K562 (cell line): Measurements from ENCODE around the gene HOXA13. TPM values are rescaled to one million over a fixed set of nuclear protein-coding genes. Genes with fewer than 3 reads are reported as not detected.

ENCODE experiments used
- ATAC-seq: fragments of 200-7000 bp; cut with Tn5 transposase; 3 replicates; pipeline ENCODE4 v1.9.1; 2020; ENCODE audit warnings: moderate library complexity
- BruUV-seq: library from RNA; stranded (reverse); fragments of 400-500 nt; replicated peaks from 2 replicates; lab custom pipeline; 2021; lab: Mats Ljungman, UMichigan
- CTCF ChIA-PET: fragments of 300-600 bp; formaldehyde crosslinking; extraction: SDS; loops from one replicate; lab custom pipeline; 2021; ENCODE audit warnings: low intra/inter-chr PET ratio; lab: Yijun Ruan, JAX
- POLR2A ChIA-PET: fragments of 300-600, 350-650 bp; sonication (Branson Sonifier 250); formaldehyde crosslinking; extraction: SDS; loops from one replicate; lab custom pipeline; 2021; ENCODE audit warnings: antibody characterized with exemption, inconsistent platforms; lab: Yijun Ruan, JAX
- DNase-seq, 4 experiments: peaks; one replicate each; pipeline versions ENCODE4 v3.0.0 to v3.0.0-alpha.2; 2011 to 2018; ENCODE audit warnings: low spot score in 3 of 4, mixed read lengths in 3 of 4; ENCODE audit errors: extremely low read depth in 1 of 4
- FAIRE-seq: peaks from 2 replicates; lab custom pipeline; 2011; peaks lifted over from hg19 to GRCh38; lab: Jason Lieb, UNC
- H2AFZ ChIP-seq: 2 replicates; pipeline ENCODE4 v1.6.0; 2011; ENCODE audit warnings: low read depth, low read length, control low read depth, inconsistent platforms
- H3K27ac ChIP-seq: fragments of 200-600 bp; 3 replicates; pipeline ENCODE4 v1.8.0; 2011; ENCODE audit warnings: low read depth, mild to moderate bottlenecking, control low read depth, inconsistent platforms, low read length, moderate library complexity, mixed read lengths; ENCODE audit errors: extremely low read depth
- H3K27me3 ChIP-seq, 2 experiments: fragments of 300-600 bp in 1 of 2; 2 replicates in 1 of 2; 3 replicates in 1 of 2; pipeline versions ENCODE4 v1.6.0 to v1.8.0; 2011; ENCODE audit warnings: inconsistent platforms in 2 of 2, low read length in 2 of 2, mild to moderate bottlenecking in 1 of 2, mixed read lengths in 1 of 2, moderate library complexity in 1 of 2; ENCODE audit not compliant: control insufficient read depth in 2 of 2, insufficient read depth in 2 of 2
- H3K36me3 ChIP-seq: fragments of 300-600 bp; 3 replicates; pipeline ENCODE4 v1.8.0; 2011; ENCODE audit warnings: mild to moderate bottlenecking, low read length, inconsistent platforms; ENCODE audit not compliant: control insufficient read depth, insufficient read depth
- H3K4me1 ChIP-seq, 2 experiments: fragments of 200-600 bp in 1 of 2; replicated peaks in 1 of 2; 2 replicates in 1 of 2; 3 replicates in 1 of 2; pipeline versions ENCODE4 v1.5.1 to v1.8.0; 2011; ENCODE audit warnings: inconsistent platforms in 2 of 2, low read length in 2 of 2, mild to moderate bottlenecking in 1 of 2, mixed read lengths in 1 of 2, moderate library complexity in 1 of 2; ENCODE audit not compliant: control insufficient read depth in 2 of 2, insufficient read depth in 2 of 2
- H3K4me2 ChIP-seq: 2 replicates; pipeline ENCODE4 v1.6.1; 2011; ENCODE audit warnings: low read length, control low read depth, inconsistent platforms, mixed read lengths; ENCODE audit not compliant: insufficient read depth
- H3K4me3 ChIP-seq: fragments of 200-600 bp; sonication (generic), shearing (Covaris generic); 2 replicates; pipeline ENCODE4 v1.5.1; 2016; ENCODE audit warnings: control low read depth, inconsistent platforms
- H3K79me2 ChIP-seq: fragments of 200-600 bp; 3 replicates; pipeline ENCODE4 v1.8.0; 2011; ENCODE audit warnings: low read length, inconsistent platforms; ENCODE audit not compliant: control insufficient read depth, insufficient read depth
- H3K9ac ChIP-seq, 2 experiments: 2 replicates each; pipeline versions ENCODE4 v1.6.0 to v1.6.1; 2011; ENCODE audit warnings: low read depth in 2 of 2, low read length in 2 of 2, control low read depth in 1 of 2, inconsistent platforms in 1 of 2, mild to moderate bottlenecking in 1 of 2, mixed read lengths in 1 of 2; ENCODE audit not compliant: insufficient read depth in 1 of 2
- H3K9me1 ChIP-seq: one replicate; pipeline ENCODE4 v1.6.0; 2011; ENCODE audit warnings: inconsistent platforms, mild to moderate bottlenecking, low read length, moderate library complexity; ENCODE audit not compliant: control insufficient read depth, insufficient read depth
- H3K9me3 ChIP-seq: replicated peaks from 2 replicates; pipeline ENCODE4 v1.5.1; 2011; ENCODE audit warnings: low read depth, low read length, inconsistent platforms; ENCODE audit not compliant: control insufficient read depth, insufficient read depth
- H4K20me1 ChIP-seq: replicated peaks from 2 replicates; pipeline ENCODE4 v1.6.1; 2011; ENCODE audit warnings: low read length, inconsistent platforms, mixed read lengths; ENCODE audit not compliant: control insufficient read depth, insufficient read depth
- CBX8 ChIP-seq: fragments of 200-600 bp; sonication (generic); IDR thresholded peaks from 2 replicates; pipeline ENCODE4 v1.6.1; 2012; ENCODE audit warnings: borderline replicate concordance, mixed run types, low read depth, mild to moderate bottlenecking, moderate library complexity, mixed read lengths, low read length, control low read depth, inconsistent platforms; ENCODE audit not compliant: poor library complexity, severe bottlenecking; ENCODE audit errors: extremely low read depth
- CREB5 ChIP-seq: fragments of 250-450 bp; sonication (Bioruptor Pico); IDR thresholded peaks from 2 replicates; pipeline ENCODE4 v1.5.0; 2020; ENCODE audit warnings: mild to moderate bottlenecking
- CSDE1 ChIP-seq, 2 experiments: fragments of 450-650 bp; IDR thresholded peaks; 2 replicates each; pipeline ENCODE4 v1.6.1; 2016; ENCODE audit warnings: mild to moderate bottlenecking in 1 of 2
- HDAC3 ChIP-seq: fragments of 450-650 bp; IDR thresholded peaks from 2 replicates; pipeline ENCODE4 v1.6.1; 2018; ENCODE audit warnings: borderline replicate concordance, mild to moderate bottlenecking, moderate library complexity; ENCODE audit not compliant: partially characterized antibody
- LARP7 ChIP-seq: fragments of 450-650 bp; IDR thresholded peaks from 2 replicates; pipeline ENCODE4 v1.6.1; 2016
- MAFK ChIP-seq: IDR thresholded peaks from 2 replicates; pipeline ENCODE4 v1.6.1; 2011; ENCODE audit warnings: low read length, improper control_type of control experiment
- NFIC ChIP-seq: fragments of 450-650 bp; IDR thresholded peaks from 2 replicates; pipeline ENCODE4 v1.6.1; 2017; ENCODE audit warnings: mild to moderate bottlenecking, inconsistent platforms
- NRF1 ChIP-seq, 2 experiments: fragments of 450-650 bp; IDR thresholded peaks in 1 of 2; conservative IDR thresholded peaks in 1 of 2; 2 replicates each; pipeline ENCODE4 v1.6.1; 2014; ENCODE audit warnings: mild to moderate bottlenecking in 2 of 2
- POLR2AphosphoS2 ChIP-seq: IDR thresholded peaks from 2 replicates; pipeline ENCODE4 v1.6.1; 2012; ENCODE audit warnings: low read length, improper control_type of control experiment
- POLR2AphosphoS5 ChIP-seq: IDR thresholded peaks from 2 replicates; pipeline ENCODE4 v1.6.1; 2011; ENCODE audit warnings: mild to moderate bottlenecking, low read depth, low read length, moderate library complexity; ENCODE audit not compliant: control insufficient read depth, insufficient read depth
- RAD21 ChIP-seq, 2 experiments: fragments of 250-450 bp in 1 of 2; fragments of 450-650 bp in 1 of 2; sonication (Bioruptor Pico) in 1 of 2; formaldehyde crosslinking in 1 of 2; IDR thresholded peaks in 1 of 2; conservative IDR thresholded peaks in 1 of 2; 2 replicates each; pipeline versions ENCODE4 v1.4.0 to v1.8.0; 2020 to 2022; ENCODE audit warnings: mild to moderate bottlenecking in 2 of 2, moderate library complexity in 1 of 2
- SMAD2 ChIP-seq: fragments of 150-350 bp; IDR thresholded peaks from 2 replicates; pipeline ENCODE4 v1.6.1; 2014; ENCODE audit warnings: low read depth, mild to moderate bottlenecking, low read length
- TCF7L2 ChIP-seq: fragments of 150-350 bp; IDR thresholded peaks from 2 replicates; pipeline ENCODE4 v1.6.1; 2016; ENCODE audit warnings: low read depth, mild to moderate bottlenecking, low read length, moderate library complexity
- ZBTB11 ChIP-seq, 3 experiments: fragments of 200-800 bp in 1 of 3; fragments of 250-450 bp in 1 of 3; fragments of 450-650 bp in 1 of 3; sonication (Bioruptor Pico) in 1 of 3; sonication (Bioruptor generic) in 1 of 3; formaldehyde crosslinking in 1 of 3; IDR thresholded peaks; 2 replicates each; pipeline versions ENCODE4 v1.6.1 to v1.8.0; 2016 to 2022; ENCODE audit warnings: mild to moderate bottlenecking in 2 of 3, missing genetic modification characterization in 2 of 3, missing compliant biosample characterization in 1 of 3, moderate library complexity in 1 of 3
- ZNF77 ChIP-seq: fragments of 250-450 bp; sonication (Bioruptor Pico); IDR thresholded peaks from 2 replicates; pipeline ENCODE4 v1.5.0; 2020
- WGBS: fragments of 100-300 bp; shearing (Covaris generic); methylation state at CpG from one replicate; pipeline ENCODE4 v1.1.6; 2016; ENCODE audit warnings: low coverage, mixed read lengths; ENCODE audit not compliant: insufficient coverage; ENCODE audit errors: missing lambda C conversion rate; 5-methylcytosine and 5-hydroxymethylcytosine counted together
- in situ Hi-C: fragments of 300-500 bp; cut with MboI; formaldehyde crosslinking; loops from 4 replicates; pipeline ENCODE4 v1.15.0; 2018; ENCODE audit warnings: inconsistent platforms, mixed read lengths
- intact Hi-C: fragments of 100-400 bp; cut with micrococcal nuclease; formaldehyde crosslinking; loops from 2 replicates; pipeline ENCODE4 v1.14.2; 2022
- polyA plus RNA-seq, 8 experiments: library from polyadenylated mRNA; depleted of rRNA in 4 of 8; stranded (reverse) in 5 of 8; unstranded in 3 of 8; fragments of >200 nt; fragmentation: Nextera tagmentation in 2 of 8; fragmentation: Illumina TruSeq in 1 of 8; extraction: Ambion mirVana in 2 of 8; extraction: Trizol in 1 of 8; gene quantifications; 2 replicates each; pipeline versions ENCODE4 v1.2.1 to v1.2.3, GENCODE V29; 2011 to 2014; ENCODE audit warnings: inconsistent platforms in 1 of 8, missing spikeins in 1 of 8
- total RNA-seq, 7 experiments: library from RNA; depleted of rRNA in 6 of 7; stranded (reverse); fragments of >200 nt in 6 of 7; fragmentation: Illumina TruSeq in 2 of 7; extraction: Trizol in 2 of 7; gene quantifications; 2 replicates each; pipeline versions ENCODE4 v1.2.1 to v1.2.3, GENCODE V29; 2011 to 2021; ENCODE audit warnings: low replicate concordance in 1 of 7

The HOXA13 gene
- total and polyA plus RNA-seq, 9 of the 15 experiments (the other 6 are each of a cell fraction or from before 2014, with no cell fraction given), result not detected

- Histone ChIP-seq H3K4me2 (no peak overlapping the region), H3K9me3 (no peaks in the 10 kb centered on the region), H3K9ac (no peak overlapping the region), H3K27ac (no peak overlapping the region), H3K79me2 (no peaks in the 10 kb centered on the region), H3K36me3 (no peaks in the 10 kb centered on the region), H3K9me1 (peaks cover 2% of the 10 kb centered on the region), H3K4me1 (peaks cover 0 to 26% of the 10 kb centered on the region in 2 experiments; a peak in 2 of 5 replicates), H3K27me3 (peaks cover 75 to 92% of the 10 kb centered on the region in 2 experiments), H4K20me1 (peaks cover 17% of the 10 kb centered on the region; the same call in 1 of the 2 replicates), H3K4me3 (no peak overlapping the region), H2AFZ (no peak overlapping the region)
- no peak for FAIRE-seq
- in situ Hi-C loops, result no loop called here
- no peak for TF ChIP-seq HDAC3
- TF ChIP-seq LARP7, result no peak
- no peak for TF ChIP-seq POLR2AphosphoS5
- no peak for TF ChIP-seq CSDE1 (IDR thresholded peaks at IDR 0.05)
- no peak for TF ChIP-seq RAD21 (CRISPR knock-in tag; conservative IDR thresholded peaks at IDR 0.05 in 1 of 2, IDR thresholded peaks at IDR 0.05 in 1 of 2)
- TF ChIP-seq TCF7L2, result no peak
- TF ChIP-seq NRF1 (conservative IDR thresholded peaks at IDR 0.05 in 1 of 2, IDR thresholded peaks at IDR 0.05 in 1 of 2), result no peak
- TF ChIP-seq MAFK, result no peak
- TF ChIP-seq ZBTB11 (CRISPR knock-in tag; IDR thresholded peaks at IDR 0.05), result no peak
- TF ChIP-seq POLR2AphosphoS2, result no peak
- TF ChIP-seq NFIC, result no peak
- TF ChIP-seq CREB5 (CRISPR knock-in tag), result no peak
- no peak for TF ChIP-seq ZNF77 (CRISPR knock-in tag)
- TF ChIP-seq CBX8, result no peak
- no peak for TF ChIP-seq SMAD2
- no peak for DNase-seq
- ChIA-PET CTCF (no interaction called here), POLR2A (interaction anchor here (0.7 kb wide), 1 partner anchor 21 kb away, joined by 4 read pairs; no protein-coding TSS in a partner anchor)
- no peak for ATAC-seq
- BruUV-seq, result no TSS peak
- 5% methylated on average over 17 of the region's 17 CpGs for WGBS
- intact Hi-C loops, result no loop called here
Measured at GRCh38 chr7:27241189-27242056, 41.5 kb upstream of the HOXA13 start.
